ENCODE data around the gene VAV2.
"Not testable (repeated sequence)": the region's sequence is repeated elsewhere in the genome, so short reads cannot be mapped to it uniquely, and the experiment has no call there.

Gene VAV2

GRCh38 chr9:133913571-133914369, 78.4 kb downstream of the VAV2 start:
- DNase-seq: no peak

DNA sequence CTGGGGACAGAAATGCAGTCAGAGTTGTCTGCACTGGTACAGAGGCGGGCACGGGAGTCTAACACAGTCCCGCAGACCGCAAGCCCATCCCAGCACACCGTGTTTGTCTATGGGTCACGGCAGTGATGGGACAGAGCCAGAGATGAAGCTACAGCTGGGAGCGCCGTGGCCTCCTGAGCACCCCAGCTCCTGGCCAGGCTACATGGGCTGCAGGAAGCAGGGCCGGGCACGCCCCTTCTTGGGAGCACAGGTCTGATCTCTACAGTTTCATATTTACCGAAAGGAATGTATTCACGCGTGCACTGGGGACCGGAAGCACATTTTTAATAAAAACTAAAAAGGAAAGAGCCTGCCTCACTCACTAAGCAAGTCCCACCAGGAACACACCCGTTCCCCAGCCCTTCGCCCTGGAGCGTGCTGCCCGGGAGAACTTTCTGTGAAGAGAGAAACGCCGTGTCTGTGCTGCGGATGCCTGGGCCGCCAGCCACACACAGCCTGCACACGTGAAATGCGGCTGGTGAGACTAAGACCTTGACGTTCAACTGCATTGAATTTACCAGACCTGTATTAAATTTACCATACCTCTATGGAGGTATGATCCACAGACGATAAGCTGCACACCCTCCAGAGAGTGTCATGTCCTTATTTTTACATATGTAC, 81.1 kb downstream of the VAV2 start:
- DNase-seq: no peak

DNA sequence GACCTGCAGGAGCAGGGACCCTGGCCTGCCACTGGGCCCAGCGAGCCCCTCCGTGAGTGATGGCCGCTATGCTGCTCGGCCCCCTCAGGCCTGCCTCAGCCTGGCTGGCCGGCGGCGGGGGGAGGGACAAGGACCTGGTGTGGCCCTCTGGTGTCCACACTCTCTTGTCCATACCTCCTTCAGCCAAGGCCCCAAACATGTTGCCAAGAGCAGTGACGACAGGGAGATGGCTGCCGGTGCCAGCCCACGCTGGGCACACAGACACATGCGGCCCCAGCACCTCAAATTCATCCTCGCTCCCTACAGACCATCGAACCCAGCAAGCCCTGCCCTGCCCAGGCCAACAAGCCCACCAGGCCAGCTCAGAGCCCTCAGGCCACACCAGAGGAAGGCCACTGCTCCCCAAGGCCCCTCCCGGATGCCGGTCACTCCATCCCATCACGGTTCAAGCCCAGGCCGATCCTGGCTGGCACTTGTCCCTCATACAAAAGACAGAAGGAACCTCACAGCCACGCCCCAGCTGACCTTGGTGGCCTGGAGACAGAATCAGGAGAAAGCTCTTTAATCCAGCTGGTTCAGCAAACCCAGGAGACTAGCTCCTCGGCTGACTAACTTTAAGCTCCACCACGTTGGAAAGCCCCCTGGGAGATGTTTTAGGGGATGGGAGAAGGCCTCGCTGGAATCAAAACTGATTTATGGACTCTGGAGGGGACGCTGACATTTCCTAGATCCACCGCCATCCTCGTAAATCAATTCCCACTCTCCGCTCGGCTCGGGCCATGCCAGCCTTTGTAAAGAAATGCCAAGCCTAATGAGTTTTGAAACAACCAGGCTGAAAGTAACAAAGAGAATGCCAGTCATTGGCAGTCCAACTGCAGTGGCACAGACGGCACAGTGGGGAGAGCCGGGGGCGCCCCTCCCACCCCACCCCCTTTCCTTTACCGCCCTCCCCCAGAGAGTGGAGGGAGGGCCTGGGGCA, 84.9 kb downstream of the VAV2 start:
- no peak for DNase-seq

GRCh38 chr9:133906218-133906617, 85.9 kb downstream of the VAV2 start:
- no peak for DNase-seq

DNA sequence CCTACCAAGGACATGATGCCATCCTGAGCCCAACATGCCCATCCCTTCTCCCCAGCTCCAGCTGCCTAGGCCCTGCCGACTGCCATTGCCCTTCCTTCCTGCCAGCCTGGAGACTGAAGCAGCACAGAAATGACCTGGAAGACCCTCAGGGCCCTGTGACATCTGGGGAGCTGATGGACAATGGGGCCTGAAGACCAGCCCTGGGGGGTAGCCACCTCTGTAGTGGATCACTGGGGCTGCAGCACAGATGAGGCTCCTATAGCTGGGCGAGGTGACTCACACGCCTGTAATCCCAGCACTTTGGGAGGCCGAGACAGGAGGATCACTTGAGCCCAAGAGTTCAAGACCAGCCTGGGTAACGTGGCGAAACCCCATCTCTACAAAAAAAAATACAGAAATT, 86.6 kb downstream of the VAV2 start:
- DNase-seq: no peak

- DNase-seq: no peak
Observed at GRCh38 chr9:133904346-133905090, 87.6 kb downstream of the VAV2 start.

- DNase-seq: no peak
Observed at GRCh38 chr9:133901184-133901835, 90.8 kb downstream of the VAV2 start.

DNA sequence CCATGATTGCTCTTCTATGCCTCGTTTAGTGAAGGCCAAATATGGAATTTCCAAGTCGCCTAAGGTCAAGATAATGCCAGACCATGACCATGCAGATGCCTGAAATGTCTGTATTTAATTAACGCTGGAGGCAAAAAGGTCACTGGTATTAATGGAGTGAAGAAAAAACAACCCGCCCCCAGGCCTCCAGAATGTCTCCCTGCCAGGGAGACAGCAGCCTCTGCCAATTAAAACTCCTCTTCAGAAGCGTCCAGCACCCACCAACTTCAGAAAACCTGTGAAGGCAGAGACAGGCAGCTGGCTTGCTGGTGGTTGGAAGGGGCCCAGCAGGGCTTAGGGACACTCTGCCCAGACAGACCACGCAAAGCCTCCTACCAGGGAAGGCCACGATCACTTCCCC, 94.4 kb downstream of the VAV2 start:
- no peak for DNase-seq

GRCh38 chr9:133896007-133896406, 96.1 kb downstream of the VAV2 start:
- DNase-seq: not testable (repeated sequence)

- DNase-seq: no peak
Observed at GRCh38 chr9:133895335-133895734, 96.8 kb downstream of the VAV2 start.

- DNase-seq: no peak
Observed at GRCh38 chr9:133894377-133895321, 97.5 kb downstream of the VAV2 start.

GRCh38 chr9:133893191-133893994, 98.7 kb downstream of the VAV2 start:
- DNase-seq: no peak

- no peak for DNase-seq
Observed at GRCh38 chr9:133892193-133892920, 99.8 kb downstream of the VAV2 start.

DNA sequence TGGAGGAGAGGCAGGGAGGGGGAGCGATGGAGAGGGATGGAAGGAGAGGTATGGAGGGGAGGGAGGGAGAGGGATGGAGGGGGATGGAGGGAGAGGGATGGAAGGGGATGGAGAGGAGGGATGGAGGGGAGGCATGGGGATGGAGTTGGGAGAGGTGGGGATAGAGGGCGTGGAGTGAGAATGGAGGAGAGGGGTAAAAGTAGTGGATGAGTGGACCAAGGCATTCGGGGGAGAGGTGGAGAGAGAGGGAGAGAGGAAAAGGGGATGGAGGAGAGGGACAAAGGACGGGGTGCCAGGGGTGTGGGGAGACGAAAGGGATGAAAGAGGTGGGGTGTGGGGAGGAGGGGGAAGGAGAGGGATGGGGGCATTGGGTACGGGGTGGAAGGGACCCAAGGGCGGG, 100.4 kb downstream of the VAV2 start:
- DNase-seq: no peak

- DNase-seq: no peak
Observed at GRCh38 chr9:133890583-133890982, 101.5 kb downstream of the VAV2 start.

- DNase-seq: no peak
Observed at GRCh38 chr9:133889584-133890301, 102.4 kb downstream of the VAV2 start.

- DNase-seq: no peak
Observed at GRCh38 chr9:133888809-133889491, 103.2 kb downstream of the VAV2 start.

All from stimulated activated CD4-positive, alpha-beta T cell treated with anti-CD3 and anti-CD28 coated beads, Interleukin-1b, Interleukin-23, amount 100 ng/mL, for 48 hours (primary cell).